B cell (primary cell): Measurements from ENCODE around the gene PTPN21. TPM values are rescaled to one million over a fixed set of nuclear protein-coding genes. Genes with fewer than 3 reads are reported as not detected.

ENCODE experiments used
- ATAC-seq: fragments of 200-7000 bp; cut with Tn5 transposase; one replicate; pipeline ENCODE4 v1.10.0; 2021; ENCODE audit warnings: low read depth, mild to moderate bottlenecking, moderate number of reproducible peaks, moderate library complexity
- CTCF ChIA-PET: fragments of 350-600 bp; sonication (Branson Sonifier 250); formaldehyde crosslinking; loops from one replicate; lab custom pipeline; 2021; ENCODE audit warnings: antibody characterized with exemption, inconsistent platforms; lab: Charles Lee
- POLR2A ChIA-PET: fragments of 350-600 bp; sonication (Branson Sonifier 250); formaldehyde crosslinking; loops from one replicate; lab custom pipeline; 2021; ENCODE audit warnings: antibody characterized with exemption; lab: Charles Lee
- DNase-seq: peaks from one replicate; pipeline ENCODE4 v3.0.0; 2013
- H2AFZ ChIP-seq: 2 replicates; pipeline ENCODE4 v1.6.1; 2012; ENCODE audit warnings: mild to moderate bottlenecking, low read depth, low read length; ENCODE audit not compliant: insufficient read depth, poor library complexity, severe bottlenecking
- H3K27ac ChIP-seq, 2 donors: 1 replicate in 1 of 2; 2 replicates in 1 of 2; pipeline ENCODE4 v1.5.1; 2012 to 2013; ENCODE audit warnings: low read length in 2 of 2, mild to moderate bottlenecking in 2 of 2, moderate library complexity in 1 of 2
- H3K27me3 ChIP-seq, 4 experiments: fragments of 200-600 bp in 1 of 4; sonication (generic) in 1 of 4; replicated peaks in 1 of 4; 1 replicate in 2 of 4; 2 replicates in 2 of 4; pipeline versions ENCODE4 v1.6.1 to v1.7.0; 2013 to 2016; ENCODE audit warnings: low read length in 3 of 4, mild to moderate bottlenecking in 2 of 4, mixed read lengths in 1 of 4, moderate library complexity in 1 of 4; ENCODE audit not compliant: insufficient read depth in 4 of 4, control insufficient read depth in 3 of 4; ENCODE audit errors: control extremely low read depth in 1 of 4
- H3K36me3 ChIP-seq, 2 experiments: replicated peaks in 1 of 2; 1 replicate in 1 of 2; 2 replicates in 1 of 2; pipeline versions ENCODE4 v1.6.1 to v1.7.1; 2013; ENCODE audit warnings: low read length in 1 of 2; ENCODE audit not compliant: insufficient read depth in 2 of 2, control insufficient read depth in 1 of 2; ENCODE audit errors: control extremely low read depth in 1 of 2, extremely low read depth in 1 of 2
- H3K4me1 ChIP-seq, 2 donors: fragments of 200-600 bp in 1 of 2; sonication (generic) in 1 of 2; 1 replicate in 1 of 2; 2 replicates in 1 of 2; pipeline versions ENCODE4 v1.5.1 to v1.6.1; 2013 to 2017; ENCODE audit warnings: low read length in 2 of 2; ENCODE audit not compliant: control insufficient read depth in 2 of 2, insufficient read depth in 2 of 2
- H3K4me2 ChIP-seq: replicated peaks from 2 replicates; pipeline ENCODE3; 2012; ENCODE audit warnings: mild to moderate bottlenecking, low read depth, low read length; ENCODE audit not compliant: poor library complexity, severe bottlenecking
- H3K4me3 ChIP-seq, 5 experiments: fragments of 200-600 bp in 1 of 5; sonication (generic) in 1 of 5; 1 replicate in 3 of 5; 2 replicates in 2 of 5; pipeline versions ENCODE4 v1.5.1 to v1.7.0; 2011 to 2016; ENCODE audit warnings: low read length in 4 of 5, mild to moderate bottlenecking in 4 of 5, low read depth in 2 of 5, control low read depth in 1 of 5, moderate library complexity in 1 of 5; ENCODE audit not compliant: insufficient read depth in 1 of 5; ENCODE audit errors: control extremely low read depth in 1 of 5, extremely low read depth in 1 of 5
- H3K79me2 ChIP-seq: fragments of 200-600 bp; sonication (generic); one replicate; pipeline ENCODE4 v1.6.0; 2016; ENCODE audit warnings: low read length; ENCODE audit not compliant: control insufficient read depth, insufficient read depth
- H3K9ac ChIP-seq: fragments of 200-600 bp; sonication (generic); 2 replicates; pipeline ENCODE4 v1.6.1; 2017; ENCODE audit warnings: mild to moderate bottlenecking, low read length, moderate library complexity
- H3K9me3 ChIP-seq, 3 donors: one replicate each; pipeline versions ENCODE4 v1.6.1 to v1.7.1; 2013; ENCODE audit warnings: low read length in 2 of 3; ENCODE audit not compliant: control insufficient read depth in 2 of 3, insufficient read depth in 1 of 3; ENCODE audit errors: control extremely low read depth in 1 of 3
- H4K20me1 ChIP-seq: 2 replicates; pipeline ENCODE4 v1.6.0; 2012; ENCODE audit warnings: mild to moderate bottlenecking, low read length; ENCODE audit not compliant: insufficient read depth, control insufficient read depth, poor library complexity, severe bottlenecking
- H3K27ac Mint-ChIP-seq: one replicate; pipeline ENCODE4 v1.8.0; 2021; ENCODE audit warnings: mixed read lengths
- H3K27me3 Mint-ChIP-seq: one replicate; pipeline ENCODE4 v1.8.0; 2021; ENCODE audit warnings: mixed read lengths
- H3K4me1 Mint-ChIP-seq: one replicate; pipeline ENCODE4 v1.8.0; 2021; ENCODE audit warnings: mixed read lengths
- H3K4me3 Mint-ChIP-seq: one replicate; pipeline ENCODE4 v1.8.0; 2021; ENCODE audit warnings: mixed read lengths
- H3K9me3 Mint-ChIP-seq: one replicate; pipeline ENCODE4 v1.8.0; 2022; ENCODE audit warnings: mixed read lengths; ENCODE audit not compliant: insufficient read depth
- CTCF ChIP-seq: fragments of 200-600 bp; IDR thresholded peaks from one replicate; pipeline ENCODE4 v1.8.0; 2022; ENCODE audit warnings: antibody characterized with exemption, mild to moderate bottlenecking
- EZH2 ChIP-seq: IDR thresholded peaks from 2 replicates; pipeline ENCODE4 v1.6.1; 2012; ENCODE audit warnings: borderline replicate concordance, low read depth, mild to moderate bottlenecking, moderate library complexity, low read length; ENCODE audit not compliant: insufficient read depth, poor library complexity, severe bottlenecking
- WGBS: methylation state at CpG from one replicate; pipeline ENCODE4 v1.1.5; 2013; ENCODE audit warnings: missing lambda C conversion rate; ENCODE audit not compliant: insufficient coverage; 5-methylcytosine and 5-hydroxymethylcytosine counted together
- intact Hi-C: fragments of 100-400 bp; cut with micrococcal nuclease; formaldehyde crosslinking; loops from one replicate; pipeline ENCODE4 v1.10.0; 2022
- polyA plus RNA-seq: library from polyadenylated mRNA; depleted of rRNA; stranded (reverse); fragments of >200 nt; gene quantifications from 2 replicates; pipeline ENCODE4 v1.2.3, GENCODE V29; 2012
- total RNA-seq, 2 donors: library from RNA; stranded (reverse); fragments of 120-200 nt in 1 of 2; gene quantifications; 1 replicate in 1 of 2; 2 replicates in 1 of 2; pipeline versions ENCODE4 v1.2.3 to v1.2.4, GENCODE V29; 2013 to 2022

The PTPN21 gene
- total and polyA plus RNA-seq, 2 donors (not counting 1 experiment from before 2014, with no cell fraction given) = not detected

- H3K36me3 ChIP-seq = no peaks in the 10 kb centered on the region
- H4K20me1 ChIP-seq = no peaks in the 10 kb centered on the region
- DNase-seq = no peak
- no peak overlapping the region for H3K27ac ChIP-seq
- H3K4me2 ChIP-seq = no peak overlapping the region
- no peak overlapping the region for H3K9ac ChIP-seq
- POLR2A ChIA-PET = no interaction called here
- Mint-ChIP-seq H3K27ac (no peak overlapping the region), H3K27me3 (peaks cover 34% of the 10 kb centered on the region), H3K4me3 (no peak overlapping the region), H3K4me1 (peaks cover 11% of the 10 kb centered on the region), H3K9me3 (no peaks in the 10 kb centered on the region)
- CTCF ChIA-PET = no interaction called here
- H3K9me3 ChIP-seq = peaks cover 0 to 17% (median 0%) of the 10 kb centered on the region in 3 donors
- peaks cover 21 to 22% of the 10 kb centered on the region in 2 donors for H3K4me1 ChIP-seq
- no peak overlapping the region for H3K4me3 ChIP-seq
- no peak for ATAC-seq
- H3K79me2 ChIP-seq = no peaks in the 10 kb centered on the region
- intact Hi-C loops = no loop called here
- no peak for TF ChIP-seq EZH2
- no peak for TF ChIP-seq CTCF
- 94% methylated on average over 15 of the region's 15 CpGs for WGBS
- H2AFZ ChIP-seq = no peak overlapping the region
- peaks cover 3 to 43% (median 31%) of the 10 kb centered on the region in 4 experiments for H3K27me3 ChIP-seq
Observed at GRCh38 chr14:88550078-88550477, 4.7 kb downstream of the PTPN21 start.

GRCh38 chr14:88547386-88547780, 7.4 kb downstream of the PTPN21 start:
- WGBS = 82% methylated on average over 1 of the region's 3 CpGs
- H3K27ac Mint-ChIP-seq = no peak overlapping the region
- TF ChIP-seq CTCF (no peak), EZH2 (no peak)
- Histone ChIP-seq H3K79me2 (no peaks in the 10 kb centered on the region), H3K9me3 (peaks cover 0 to 17% (median 0%) of the 10 kb centered on the region in 3 donors), H3K27ac (no peak overlapping the region), H3K4me1 (peaks cover 10 to 14% of the 10 kb centered on the region in 2 donors), H3K4me3 (no peak overlapping the region), H4K20me1 (no peaks in the 10 kb centered on the region), H3K27me3 (peaks cover 0 to 22% (median 13%) of the 10 kb centered on the region in 4 experiments), H3K4me2 (no peak overlapping the region), H3K9ac (no peak overlapping the region), H2AFZ (no peak overlapping the region), H3K36me3 (no peaks in the 10 kb centered on the region)
- H3K9me3 Mint-ChIP-seq = no peaks in the 10 kb centered on the region
- peaks cover 4% of the 10 kb centered on the region for H3K4me1 Mint-ChIP-seq
- ATAC-seq (no peak), DNase-seq (no peak)
- CTCF ChIA-PET = no interaction called here
- POLR2A ChIA-PET = no interaction called here
- peaks cover 13% of the 10 kb centered on the region for H3K27me3 Mint-ChIP-seq
- intact Hi-C loops = no loop called here
- no peak overlapping the region for H3K4me3 Mint-ChIP-seq
